Activated CD8-positive, alpha-beta T cell treated with anti-CD3 and anti-CD28 coated beads for 36 hours (primary cell): Measurements from ENCODE around the gene OR4P4. TPM values are rescaled to one million over a fixed set of nuclear protein-coding genes. Genes with fewer than 3 reads are reported as not detected.

Source experiments
- ATAC-seq: fragments of 200-7000 bp; cut with Tn5 transposase; one replicate; pipeline ENCODE4 v1.10.0; 2021; ENCODE audit warnings: mild to moderate bottlenecking, moderate library complexity
- CTCF ChIA-PET: fragments of 350-600 bp; sonication (Branson Sonifier 250); formaldehyde crosslinking; loops from one replicate; lab custom pipeline; 2021; ENCODE audit warnings: antibody characterized with exemption; lab: Charles Lee
- POLR2A ChIA-PET: fragments of 350-600 bp; sonication (Branson Sonifier 250); formaldehyde crosslinking; loops from one replicate; lab custom pipeline; 2021; ENCODE audit warnings: antibody characterized with exemption; lab: Charles Lee
- DNase-seq: peaks from one replicate; pipeline ENCODE4 v3.0.0-alpha.2; 2020
- H3K27ac Mint-ChIP-seq: one replicate; pipeline ENCODE4 v1.8.0; 2021; ENCODE audit warnings: mild to moderate bottlenecking, mixed read lengths
- H3K27me3 Mint-ChIP-seq: one replicate; pipeline ENCODE4 v1.8.0; 2021; ENCODE audit warnings: mixed read lengths
- H3K36me3 Mint-ChIP-seq: one replicate; pipeline ENCODE4 v1.8.0; 2021; ENCODE audit warnings: low read depth, mixed read lengths
- H3K4me1 Mint-ChIP-seq: one replicate; pipeline ENCODE4 v1.8.0; 2021; ENCODE audit warnings: low read depth, mixed read lengths
- H3K4me3 Mint-ChIP-seq: one replicate; pipeline ENCODE4 v1.8.0; 2021; ENCODE audit warnings: mild to moderate bottlenecking, moderate library complexity, mixed read lengths
- H3K9me3 Mint-ChIP-seq: one replicate; pipeline ENCODE4 v1.8.0; 2021; ENCODE audit warnings: mixed read lengths
- intact Hi-C: fragments of 100-400 bp; cut with micrococcal nuclease; formaldehyde crosslinking; loops from one replicate; pipeline ENCODE4 v1.10.0; 2022
- total RNA-seq, 2 experiments: library from RNA; stranded (reverse); gene quantifications; one replicate each; pipeline ENCODE4 v1.2.3, GENCODE V29; 2021
- TF ChIP-seq, protein P1 (sequence below): fragments of 200-600 bp; IDR thresholded peaks from one replicate; pipeline ENCODE4 v1.8.0; 2022; ENCODE audit warnings: antibody characterized with exemption, mild to moderate bottlenecking

The OR4P4 gene
- total RNA-seq, 2 experiments from 2014 or later, result not detected

GRCh38 chr11:55655096-55655495, 20.2 kb downstream of the OR4P4 start:
- Mint-ChIP-seq H3K36me3 (no peaks in the 10 kb centered on the region), H3K4me1 (no peaks in the 10 kb centered on the region), H3K9me3 (no peaks in the 10 kb centered on the region), H3K4me3 (no peak overlapping the region), H3K27me3 (no peaks in the 10 kb centered on the region), H3K27ac (no peak overlapping the region)
- DNase-seq, result no peak
- TF ChIP-seq, protein P1, sequence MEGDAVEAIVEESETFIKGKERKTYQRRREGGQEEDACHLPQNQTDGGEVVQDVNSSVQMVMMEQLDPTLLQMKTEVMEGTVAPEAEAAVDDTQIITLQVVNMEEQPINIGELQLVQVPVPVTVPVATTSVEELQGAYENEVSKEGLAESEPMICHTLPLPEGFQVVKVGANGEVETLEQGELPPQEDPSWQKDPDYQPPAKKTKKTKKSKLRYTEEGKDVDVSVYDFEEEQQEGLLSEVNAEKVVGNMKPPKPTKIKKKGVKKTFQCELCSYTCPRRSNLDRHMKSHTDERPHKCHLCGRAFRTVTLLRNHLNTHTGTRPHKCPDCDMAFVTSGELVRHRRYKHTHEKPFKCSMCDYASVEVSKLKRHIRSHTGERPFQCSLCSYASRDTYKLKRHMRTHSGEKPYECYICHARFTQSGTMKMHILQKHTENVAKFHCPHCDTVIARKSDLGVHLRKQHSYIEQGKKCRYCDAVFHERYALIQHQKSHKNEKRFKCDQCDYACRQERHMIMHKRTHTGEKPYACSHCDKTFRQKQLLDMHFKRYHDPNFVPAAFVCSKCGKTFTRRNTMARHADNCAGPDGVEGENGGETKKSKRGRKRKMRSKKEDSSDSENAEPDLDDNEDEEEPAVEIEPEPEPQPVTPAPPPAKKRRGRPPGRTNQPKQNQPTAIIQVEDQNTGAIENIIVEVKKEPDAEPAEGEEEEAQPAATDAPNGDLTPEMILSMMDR, result no peak
- intact Hi-C loops, result no loop called here
- ChIA-PET POLR2A (no interaction called here), CTCF (no interaction called here)
- no peak for ATAC-seq

GRCh38 chr11:55658031-55658573, 23.2 kb downstream of the OR4P4 start:
- TF ChIP-seq, protein P1, result no peak
- Mint-ChIP-seq H3K27ac (no peak overlapping the region), H3K4me3 (no peak overlapping the region), H3K36me3 (no peaks in the 10 kb centered on the region), H3K27me3 (no peaks in the 10 kb centered on the region), H3K4me1 (no peaks in the 10 kb centered on the region), H3K9me3 (no peaks in the 10 kb centered on the region)
- ATAC-seq, result no peak
- ChIA-PET POLR2A (no interaction called here), CTCF (no interaction called here)
- no peak for DNase-seq
- intact Hi-C loops, result no loop called here

- no peaks in the 10 kb centered on the region for H3K27me3 Mint-ChIP-seq
- no peak overlapping the region for H3K27ac Mint-ChIP-seq
- DNase-seq (no peak), ATAC-seq (no peak)
- CTCF ChIA-PET, result no interaction called here
- intact Hi-C loops, result no loop called here
- H3K36me3 Mint-ChIP-seq, result no peaks in the 10 kb centered on the region
- TF ChIP-seq, protein P1, result no peak
- H3K4me3 Mint-ChIP-seq, result no peak overlapping the region
- POLR2A ChIA-PET, result no interaction called here
- H3K4me1 Mint-ChIP-seq, result no peaks in the 10 kb centered on the region
- H3K9me3 Mint-ChIP-seq, result no peaks in the 10 kb centered on the region
Measured at GRCh38 chr11:55658608-55659007, 23.7 kb downstream of the OR4P4 start.

GRCh38 chr11:55661901-55662300, 27.0 kb downstream of the OR4P4 start, which contains the start of gene OR4C6:
TSS of gene OR4C6 (plus strand) at chr11:55662201. CDS start at chr11:55665167, 2,966 bp downstream.
- Mint-ChIP-seq H3K9me3 (peaks cover 3% of the 10 kb centered on the region), H3K27me3 (no peaks in the 10 kb centered on the region), H3K4me1 (no peaks in the 10 kb centered on the region), H3K4me3 (no peak within 1 kb of the TSS), H3K27ac (no peak within 1 kb of the TSS), H3K36me3 (no peaks in the 10 kb centered on the region)
- POLR2A ChIA-PET, result no interaction called here
- CTCF ChIA-PET, result no interaction called here
- intact Hi-C loops, result no loop called here
- TF ChIP-seq, protein P1, result no peak
- DNase-seq (no peak), ATAC-seq (no peak)

- Mint-ChIP-seq H3K9me3 (peaks cover 3% of the 10 kb centered on the region), H3K27me3 (no peaks in the 10 kb centered on the region), H3K4me3 (no peak overlapping the region), H3K27ac (no peak overlapping the region), H3K4me1 (no peaks in the 10 kb centered on the region), H3K36me3 (no peaks in the 10 kb centered on the region)
- intact Hi-C loops, result no loop called here
- ATAC-seq (no peak), DNase-seq (no peak)
- ChIA-PET CTCF (no interaction called here), POLR2A (no interaction called here)
- TF ChIP-seq, protein P1, result no peak
Measured at GRCh38 chr11:55669376-55669775, 34.5 kb downstream of the OR4P4 start.
